Thoracic aorta (tissue), 2 donors: ENCODE results near the gene TST. TPM values are rescaled to one million over a fixed set of nuclear protein-coding genes. Genes with fewer than 3 reads are reported as not detected.

Source experiments
- ATAC-seq: fragments of 150-250 bp; one replicate; pipeline ENCODE4 v1.8.0; 2017; ENCODE audit warnings: low read depth; ENCODE audit not compliant: insufficient number of reproducible peaks, low FRiP score
- DNase-seq: peaks from one replicate; pipeline ENCODE4 v3.0.0-alpha.2; 2020; ENCODE audit warnings: low spot score
- H3K27ac ChIP-seq, 2 donors: fragments of 200-600 bp; sonication (generic); 1 replicate in 1 of 2; 2 replicates in 1 of 2; pipeline ENCODE4 v1.5.1; 2016; ENCODE audit warnings: mild to moderate bottlenecking in 2 of 2, moderate library complexity in 2 of 2
- H3K27me3 ChIP-seq: fragments of 200-600 bp; sonication (generic); replicated peaks from 2 replicates; pipeline ENCODE4 v1.6.0; 2016; ENCODE audit warnings: mild to moderate bottlenecking; ENCODE audit not compliant: insufficient read depth
- H3K36me3 ChIP-seq: fragments of 200-600 bp; sonication (generic); one replicate; pipeline ENCODE4 v1.5.1; 2016
- H3K4me1 ChIP-seq, 2 donors: fragments of 200-600 bp; sonication (generic); 1 replicate in 1 of 2; 2 replicates in 1 of 2; pipeline versions ENCODE4 v1.5.1 to v1.6.0; 2016; ENCODE audit warnings: low read depth in 2 of 2, mild to moderate bottlenecking in 1 of 2; ENCODE audit not compliant: control insufficient read depth in 1 of 2
- H3K4me3 ChIP-seq: fragments of 200-600 bp; sonication (generic); 2 replicates; pipeline ENCODE4 v1.5.1; 2016; ENCODE audit warnings: mild to moderate bottlenecking
- H3K9me3 ChIP-seq: fragments of 200-600 bp; sonication (generic); 2 replicates; pipeline ENCODE4 v1.5.1; 2016
- CTCF ChIP-seq: fragments of 200-600 bp; sonication (generic); IDR thresholded peaks from one replicate; pipeline ENCODE4 v1.5.1; 2019; ENCODE audit warnings: antibody characterized with exemption
- total RNA-seq, 2 donors: library from RNA; depleted of rRNA; stranded (reverse); fragments of >200 nt; gene quantifications; one replicate each; pipeline versions ENCODE4 v1.1.0 to v1.2.3, GENCODE V29; 2016

The TST gene
- total RNA-seq, 2 donors from 2014 or later, result 8.5 to 26.9 TPM

GRCh38 chr22:37043828-37044538 is 24.7 kb upstream of the TST start:
- DNase-seq, result no peak
- H3K36me3 ChIP-seq, result no peaks in the 10 kb centered on the region
- no peaks in the 10 kb centered on the region for H3K9me3 ChIP-seq
- H3K27ac ChIP-seq, result no peak overlapping the region
- no peaks in the 10 kb centered on the region for H3K27me3 ChIP-seq
- no peak for TF ChIP-seq CTCF
- H3K4me3 ChIP-seq, result no peak overlapping the region
- H3K4me1 ChIP-seq, result no peaks in the 10 kb centered on the region
- ATAC-seq, result no peak

- no peak for ATAC-seq
- Histone ChIP-seq H3K27ac (no peak overlapping the region), H3K4me3 (no peak overlapping the region), H3K4me1 (no peaks in the 10 kb centered on the region), H3K9me3 (no peaks in the 10 kb centered on the region), H3K27me3 (no peaks in the 10 kb centered on the region), H3K36me3 (no peaks in the 10 kb centered on the region)
- TF ChIP-seq CTCF, result no peak
- no peak for DNase-seq
Measured at GRCh38 chr22:37043209-37043827, 24.1 kb upstream of the TST start.

GRCh38 chr22:37039466-37039865 is 20.2 kb upstream of the TST start:
- TF ChIP-seq CTCF, result no peak
- Histone ChIP-seq H3K36me3 (no peaks in the 10 kb centered on the region), H3K9me3 (no peaks in the 10 kb centered on the region), H3K27me3 (no peaks in the 10 kb centered on the region), H3K4me1 (no peaks in the 10 kb centered on the region), H3K27ac (no peak overlapping the region), H3K4me3 (no peak overlapping the region)
- ATAC-seq, result no peak
- DNase-seq, result no peak

GRCh38 chr22:37037669-37038068 is 18.4 kb upstream of the TST start:
- Histone ChIP-seq H3K4me1 (no peaks in the 10 kb centered on the region), H3K27ac (no peak overlapping the region), H3K9me3 (no peaks in the 10 kb centered on the region), H3K27me3 (no peaks in the 10 kb centered on the region), H3K4me3 (no peak overlapping the region), H3K36me3 (no peaks in the 10 kb centered on the region)
- ATAC-seq (no peak), DNase-seq (no peak)
- no peak for TF ChIP-seq CTCF

GRCh38 chr22:37036655-37037377 is 17.6 kb upstream of the TST start:
- H3K27me3 ChIP-seq, result no peaks in the 10 kb centered on the region
- TF ChIP-seq CTCF, result no peak
- no peaks in the 10 kb centered on the region for H3K36me3 ChIP-seq
- H3K4me1 ChIP-seq, result no peaks in the 10 kb centered on the region
- H3K9me3 ChIP-seq, result no peaks in the 10 kb centered on the region
- no peak for DNase-seq
- ATAC-seq, result no peak
- no peak overlapping the region for H3K27ac ChIP-seq
- no peak overlapping the region for H3K4me3 ChIP-seq
